Stomach (tissue), 4 donors: ENCODE results near the gene C4BPB.

Experiments used
- EP300 ChIP-seq: sonication (generic); formaldehyde crosslinking; IDR thresholded peaks from one replicate; pipeline ENCODE4 v1.6.1; 2017; ENCODE audit warnings: antibody characterized with exemption
- POLR2A ChIP-seq, 4 donors: fragments of 450-650 bp; IDR thresholded peaks; one replicate each; pipeline ENCODE4 v1.6.1; 2016; ENCODE audit warnings: antibody characterized with exemption in 4 of 4, control low read depth in 2 of 4, mild to moderate bottlenecking in 1 of 4, moderate library complexity in 1 of 4

DNA sequence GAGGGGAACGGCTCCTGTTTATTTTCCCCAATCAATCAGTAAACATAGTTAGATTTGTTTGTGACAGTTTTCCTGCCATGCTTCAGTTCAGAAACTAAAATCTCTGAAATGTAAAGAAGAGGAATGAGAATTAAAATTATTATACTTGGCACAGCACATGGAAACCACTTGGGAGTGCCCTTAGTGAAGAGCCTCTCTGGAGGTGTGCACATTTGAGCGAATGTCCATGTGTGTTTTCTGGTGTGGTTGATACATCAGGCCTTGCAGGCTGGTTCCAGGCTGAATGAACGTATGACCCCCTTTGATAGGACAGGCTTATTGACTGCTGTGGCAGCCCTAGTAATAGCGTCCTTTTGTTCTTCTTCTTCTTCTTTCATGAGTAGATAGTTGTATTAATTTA lies 42.5 kb downstream of the C4BPB start:
- TF ChIP-seq POLR2A (IDR thresholded peaks at IDR 0.05) (no peak), EP300 (no peak)
